Stimulated activated CD4-positive, alpha-beta T cell treated with anti-CD3 and anti-CD28 coated beads, Interleukin-4, amount 100 ng/mL, for 4 hours (primary cell): ENCODE data around the gene GRK3.
"Not testable (repeated sequence)": the region's sequence is repeated elsewhere in the genome, so short reads cannot be mapped to it uniquely, and the experiment has no call there.

Experiments
- DNase-seq, 2 experiments: peaks; one replicate each; pipeline ENCODE4 v3.0.0-alpha.2; 2020

Gene GRK3

DNA sequence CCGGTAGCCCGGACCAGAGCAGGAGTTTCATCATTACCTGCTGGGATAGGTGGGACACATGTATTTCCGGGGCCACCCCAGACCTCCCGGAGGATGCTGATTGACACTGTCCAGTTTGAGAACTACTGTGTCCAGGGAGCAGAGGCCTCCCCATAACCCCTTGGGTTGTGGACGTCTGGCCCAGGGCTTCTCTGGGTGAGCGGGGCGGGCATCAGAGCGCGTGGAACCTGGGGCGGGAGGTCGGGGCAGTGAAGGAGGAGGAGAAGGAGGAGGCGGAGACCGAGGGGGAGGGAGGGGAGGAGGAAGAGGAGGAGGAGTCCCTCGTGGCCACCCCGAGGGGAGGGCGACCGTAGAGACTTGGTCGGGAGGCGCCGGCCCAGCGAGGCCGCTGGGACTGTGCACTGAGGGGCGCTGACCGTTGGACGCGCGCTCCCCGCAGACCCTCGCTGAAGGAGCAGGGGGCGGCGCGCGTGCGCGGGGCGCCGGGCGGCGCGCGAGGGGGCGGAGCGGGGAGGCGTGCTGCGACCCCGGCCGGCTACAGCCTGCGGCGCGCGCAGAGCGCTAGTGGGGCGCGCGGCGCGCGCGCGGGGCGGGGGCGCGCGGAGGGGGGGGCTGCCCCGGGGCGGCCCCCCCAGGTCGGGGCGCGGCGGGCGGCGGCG lies at the start of gene GRK3:
TSS of gene GRK3 (plus strand) at position 356 of the 659 bp plus-strand sequence. CDS start 366 bp downstream, outside the sequence.
- DNase-seq: peak; percentile 63 to 72

DNA sequence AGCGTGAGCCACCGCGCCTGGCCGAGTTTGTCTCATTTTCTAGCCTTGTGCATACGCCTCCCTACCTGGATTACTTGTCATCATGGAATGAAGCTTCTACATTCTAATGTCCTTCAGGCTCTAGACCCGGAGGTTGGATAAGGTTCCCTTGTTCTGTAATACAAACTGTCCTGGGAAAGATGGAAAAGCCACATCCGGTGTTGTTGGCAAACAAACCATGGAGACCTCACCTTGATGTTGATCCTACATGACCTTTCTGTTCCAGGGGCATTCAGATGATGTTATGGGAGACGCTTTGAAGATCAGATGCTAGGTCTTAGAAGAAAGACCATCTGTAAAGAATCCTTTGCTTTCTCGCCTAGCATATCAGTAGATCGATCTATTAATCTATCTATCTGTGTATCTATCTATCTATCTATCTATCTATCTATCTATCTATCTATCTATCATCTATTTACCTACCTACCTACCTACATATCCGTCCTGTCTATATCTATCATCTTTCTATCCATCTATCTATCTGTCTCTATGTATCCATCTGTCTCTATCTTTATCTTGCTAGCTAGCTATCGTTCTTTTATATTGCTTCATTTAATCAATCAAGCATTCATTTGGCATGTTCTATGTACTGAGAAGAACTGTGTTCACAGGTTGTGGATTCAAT lies 46.3 kb upstream of the GRK3 start:
- DNase-seq: no peak

DNA sequence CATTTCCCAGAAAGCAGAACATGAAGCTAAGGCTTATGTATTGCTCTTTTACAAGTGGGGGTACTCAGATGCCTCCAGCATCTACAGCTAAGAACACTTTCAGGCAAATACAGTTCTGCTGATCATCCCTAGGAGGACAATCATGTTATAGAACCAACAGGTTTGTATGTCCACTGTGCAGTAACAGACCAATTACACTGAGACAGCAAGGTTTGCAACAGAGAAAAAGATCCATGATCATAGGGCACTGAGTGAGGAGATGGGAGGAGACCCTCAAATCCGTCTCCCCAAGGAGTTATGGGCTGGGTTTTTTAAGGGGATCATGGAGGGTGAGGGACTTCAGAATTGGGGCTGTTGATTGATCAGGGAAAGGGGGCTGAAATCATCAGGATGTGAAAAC lies 39.1 kb upstream of the GRK3 start:
- DNase-seq: no peak

DNA sequence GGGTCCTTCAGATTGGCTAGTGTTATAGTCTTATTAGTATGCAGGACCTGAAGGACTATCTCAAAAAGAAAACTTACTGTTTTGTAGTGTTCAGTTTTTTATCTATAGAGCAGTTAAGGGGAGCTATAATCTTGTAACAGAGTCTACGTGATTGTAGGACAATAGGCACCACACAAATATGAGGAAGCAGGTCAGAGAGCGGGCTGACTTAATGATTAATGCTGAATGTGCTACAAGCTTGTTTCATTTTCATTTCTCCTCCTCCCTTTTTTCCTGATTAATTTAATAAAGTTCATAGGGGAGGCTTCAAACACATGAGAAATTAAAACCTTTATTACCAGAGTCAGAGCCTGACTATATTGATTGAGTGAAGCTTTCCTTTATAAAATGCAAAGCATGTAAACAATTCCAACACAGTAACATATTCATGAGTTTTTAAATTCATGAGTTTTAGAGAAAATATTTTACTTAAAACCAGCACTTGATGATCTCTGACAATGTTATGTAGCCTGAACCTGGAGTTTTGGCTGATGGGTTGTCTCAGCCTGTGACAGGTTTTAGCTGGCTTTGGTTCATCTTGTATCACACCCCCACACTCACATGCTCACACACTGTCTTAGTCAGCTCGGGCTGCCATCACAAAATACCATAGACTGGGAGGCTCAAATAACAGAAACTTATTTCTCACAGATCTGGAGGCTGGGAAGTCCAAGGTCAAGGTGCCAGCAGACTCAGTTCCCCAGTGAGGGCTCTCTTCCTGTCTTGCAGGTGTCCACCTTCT lies 38.5 kb upstream of the GRK3 start:
- not testable (repeated sequence) for DNase-seq

DNA sequence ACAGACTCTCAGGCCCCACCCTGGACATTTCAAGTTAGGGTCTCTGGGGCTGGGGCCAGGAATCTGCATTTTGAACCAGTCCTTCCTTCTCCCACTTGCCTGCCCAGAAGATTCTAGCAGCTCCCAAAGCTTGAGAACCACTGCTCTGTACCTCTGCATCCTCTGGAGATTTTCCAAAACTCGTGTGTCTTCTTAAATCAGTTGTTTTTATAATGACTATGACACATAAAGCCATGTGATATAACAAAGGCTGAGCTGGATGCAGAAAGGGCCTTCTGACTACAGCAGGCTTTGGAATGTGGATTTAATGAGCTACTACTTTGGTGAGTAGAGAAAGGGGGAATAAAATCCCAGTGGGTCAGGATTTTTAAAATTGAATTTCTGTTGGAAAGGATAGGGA lies 37.5 kb upstream of the GRK3 start:
- DNase-seq: not testable (repeated sequence)

DNA sequence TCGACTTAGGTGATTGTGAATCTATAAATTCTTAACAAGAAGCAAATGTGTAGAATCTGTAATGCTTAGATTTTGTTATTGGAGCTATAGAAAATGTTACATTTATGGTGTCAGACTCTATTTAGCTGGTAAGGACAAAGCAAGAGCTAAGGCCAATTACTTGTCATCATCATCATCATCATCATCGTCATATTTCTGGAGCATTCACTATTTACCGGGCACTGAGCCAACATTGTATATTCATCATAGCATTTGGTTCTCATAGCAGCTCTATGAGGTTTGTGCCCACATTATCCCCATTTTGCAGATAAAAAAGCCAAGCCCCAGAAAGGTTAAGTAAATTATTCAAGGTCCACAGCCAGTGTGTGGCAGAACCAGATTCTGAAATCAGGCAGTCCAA lies 36.4 kb upstream of the GRK3 start:
- DNase-seq: not testable (repeated sequence)

DNA sequence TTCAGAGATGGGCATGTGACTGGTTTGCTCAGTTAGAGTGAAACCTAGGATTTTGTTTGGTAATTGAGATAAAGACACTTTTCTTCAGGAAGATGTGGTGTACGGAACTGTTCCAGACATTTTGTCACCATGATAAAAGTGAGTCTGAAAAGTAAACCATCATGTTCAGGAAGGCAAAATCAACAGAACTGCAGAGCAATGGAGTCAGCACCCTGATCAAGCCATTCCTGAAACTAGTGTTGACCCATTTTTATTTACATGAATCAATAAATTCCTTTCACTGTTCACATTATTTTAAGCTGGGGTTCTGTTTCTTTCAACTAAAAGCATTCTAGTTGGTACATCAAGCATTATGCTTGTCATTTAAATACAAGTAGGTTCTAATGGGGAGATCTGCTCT lies 35.4 kb upstream of the GRK3 start:
- not testable (repeated sequence) for DNase-seq

DNA sequence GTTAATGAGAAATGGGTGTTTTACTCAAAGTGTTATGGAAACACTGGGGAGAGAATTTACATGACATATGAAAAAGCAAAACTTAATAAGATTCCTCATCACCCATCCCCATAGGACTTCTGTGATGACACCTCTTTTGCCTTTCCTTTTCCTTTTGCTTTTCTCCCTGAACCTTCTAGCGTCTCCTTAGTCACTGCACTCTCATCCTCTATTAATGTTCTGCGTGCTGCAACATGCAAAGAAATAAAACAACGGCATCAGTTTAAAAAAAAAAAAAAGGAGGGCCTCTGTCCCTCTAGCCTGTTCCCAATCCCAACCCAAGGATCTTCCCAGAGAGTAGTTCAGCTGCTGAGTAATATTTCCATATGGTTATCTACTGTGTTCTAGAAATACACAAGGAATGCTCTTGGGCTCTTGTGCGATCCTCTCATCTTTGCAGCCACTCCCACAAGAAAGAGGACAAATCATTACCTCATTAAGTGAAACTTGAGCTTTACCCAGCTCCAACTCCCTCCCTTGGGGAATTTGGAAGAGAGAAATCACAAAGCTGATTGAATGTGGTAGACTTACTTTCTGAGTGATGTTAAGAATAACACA lies 34.8 kb upstream of the GRK3 start:
- not testable (repeated sequence) for DNase-seq

DNA sequence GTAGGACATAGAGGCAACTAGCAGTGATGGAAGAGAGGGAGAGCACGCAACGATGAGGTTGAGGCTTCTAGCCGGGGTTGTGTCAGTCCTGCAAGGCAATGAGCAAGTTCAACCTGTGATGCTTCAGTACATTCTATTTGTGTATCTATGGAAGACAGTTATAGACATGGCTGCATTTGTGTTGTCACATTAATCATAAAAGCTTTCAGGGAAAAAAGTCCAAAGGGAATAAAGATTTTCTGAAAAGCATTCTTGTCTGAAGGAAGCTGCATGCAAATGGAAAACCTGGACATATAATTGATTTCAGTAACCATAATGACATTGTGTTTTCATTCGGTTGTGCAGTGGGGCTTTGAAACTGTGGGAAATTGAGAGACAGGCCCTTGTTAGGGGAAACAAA lies 32.8 kb upstream of the GRK3 start:
- DNase-seq: not testable (repeated sequence)

DNA sequence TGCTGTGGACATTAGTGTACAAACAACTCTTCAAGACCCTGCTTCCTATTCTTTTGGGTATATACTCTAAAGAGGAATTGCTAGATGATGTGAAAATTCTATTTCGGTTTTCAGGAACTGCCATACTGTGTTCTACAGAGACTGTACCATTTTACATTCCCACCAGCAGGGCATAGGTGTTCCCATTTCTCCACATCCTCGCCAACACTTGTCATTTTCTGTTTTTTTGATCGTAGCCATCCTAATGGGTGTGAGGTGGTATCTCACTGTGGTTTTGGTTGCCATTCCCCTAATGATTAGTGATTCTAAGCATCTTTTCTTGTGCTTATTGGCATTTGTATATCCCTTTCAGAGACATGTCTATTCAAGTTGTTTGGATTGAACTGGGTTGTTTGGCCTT lies 29.8 kb upstream of the GRK3 start:
- DNase-seq: no peak

DNA sequence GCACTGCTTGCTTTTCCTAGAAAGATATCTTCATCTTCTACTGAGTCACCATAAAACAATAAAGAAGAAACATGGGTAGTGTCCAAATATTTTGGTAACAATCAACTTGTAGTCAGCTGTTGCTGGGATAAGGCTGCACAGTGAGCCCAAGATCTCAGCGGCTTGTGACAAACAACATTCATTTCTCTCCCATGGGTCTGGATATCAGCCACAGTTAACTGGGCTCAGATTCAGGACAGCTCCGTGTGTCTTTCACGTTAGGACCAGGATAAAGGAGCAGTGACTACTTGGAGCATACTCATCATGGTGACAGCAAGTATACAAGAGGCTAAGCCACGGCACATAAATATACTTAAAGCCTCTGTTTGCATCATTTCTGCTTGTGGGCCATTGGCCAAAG lies 27.9 kb upstream of the GRK3 start:
- no peak for DNase-seq

DNA sequence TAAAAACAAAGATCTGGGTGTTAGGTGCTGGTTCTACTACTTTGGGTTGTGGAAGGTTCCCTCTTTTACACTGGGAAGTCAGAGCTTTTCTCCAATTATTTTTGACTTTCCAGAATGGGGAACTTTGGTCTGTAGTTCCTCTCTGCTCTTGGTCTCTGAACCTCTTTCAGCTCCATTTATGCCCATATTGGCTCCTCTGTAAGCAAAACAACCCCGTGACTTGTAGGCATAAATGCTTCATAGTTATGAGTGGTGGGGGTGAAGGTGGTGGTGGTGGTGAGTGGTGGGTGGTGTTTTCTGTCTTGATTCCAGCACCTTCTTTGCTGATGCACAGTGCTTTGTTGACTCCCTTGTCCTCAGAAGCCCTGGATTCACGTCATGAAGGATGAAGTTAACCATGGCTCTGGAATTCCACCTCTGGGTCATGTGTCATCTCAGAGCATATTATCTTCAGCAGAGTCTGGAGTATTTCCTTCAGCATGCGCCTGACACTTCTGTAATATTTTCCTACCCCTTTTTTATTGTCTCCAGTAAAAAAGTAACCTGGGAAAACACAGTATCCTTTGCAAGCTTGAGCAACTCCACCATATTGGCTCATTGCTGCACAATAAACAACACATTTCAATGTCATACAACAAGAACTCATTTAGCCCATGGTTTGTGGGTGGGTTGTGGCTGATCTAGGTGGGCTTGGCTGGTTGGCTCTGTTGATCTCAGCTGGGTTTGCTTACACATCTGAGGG lies 24.1 kb upstream of the GRK3 start:
- no peak for DNase-seq

DNA sequence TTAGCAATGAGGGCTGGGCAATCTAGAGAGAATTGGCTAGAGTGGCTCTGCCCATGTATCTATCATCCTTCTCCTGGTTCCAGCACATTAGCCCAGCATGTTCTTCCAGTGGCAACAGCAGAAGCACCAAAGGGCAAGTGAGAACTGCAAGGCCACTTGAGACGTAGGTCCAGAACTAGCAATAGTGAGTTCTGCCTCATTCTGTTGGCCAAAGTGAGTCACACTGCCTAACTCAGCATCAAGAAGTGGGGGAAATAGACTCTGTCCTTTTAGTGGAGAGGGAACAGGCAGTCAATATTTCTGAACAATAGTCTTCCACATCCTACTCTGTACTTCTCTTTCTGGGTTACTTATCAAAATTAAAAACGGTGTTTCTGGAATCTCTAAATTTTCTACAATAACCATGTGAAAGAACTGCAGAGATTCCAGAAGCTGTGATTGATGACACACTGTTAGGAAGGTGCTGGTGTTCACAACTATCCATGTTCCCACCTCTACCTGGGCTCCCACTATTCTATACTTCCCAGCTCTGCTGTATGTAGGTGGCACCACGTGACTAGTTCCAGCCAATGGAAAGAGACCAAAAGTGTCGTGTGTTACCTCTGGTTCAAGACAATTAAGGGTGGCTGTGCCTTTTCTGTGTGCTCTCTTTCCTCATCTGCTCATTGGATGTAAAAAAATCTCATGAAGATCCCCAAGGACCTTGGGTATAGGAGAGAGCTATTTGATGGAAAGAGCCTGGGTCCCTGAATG lies 23.4 kb upstream of the GRK3 start:
- no peak for DNase-seq

DNA sequence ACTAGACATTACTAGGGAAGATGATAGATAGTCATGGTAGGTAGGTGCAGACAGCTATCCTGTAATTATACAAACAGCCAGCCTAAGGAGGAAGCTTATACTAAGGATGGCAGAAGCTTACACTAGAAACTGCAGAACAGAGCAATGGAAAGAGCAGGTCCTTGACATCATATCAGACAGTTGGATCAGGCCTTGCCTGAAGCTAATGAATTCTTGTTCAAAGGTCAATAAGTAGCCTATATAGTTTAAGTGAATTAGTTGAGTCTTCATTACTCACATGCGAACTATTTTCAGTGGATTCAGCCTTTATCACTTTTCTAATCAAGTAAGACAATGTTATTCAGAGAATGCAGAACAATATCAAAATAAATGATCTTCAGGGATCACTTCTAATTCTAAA lies 22.3 kb upstream of the GRK3 start:
- no peak for DNase-seq

DNA sequence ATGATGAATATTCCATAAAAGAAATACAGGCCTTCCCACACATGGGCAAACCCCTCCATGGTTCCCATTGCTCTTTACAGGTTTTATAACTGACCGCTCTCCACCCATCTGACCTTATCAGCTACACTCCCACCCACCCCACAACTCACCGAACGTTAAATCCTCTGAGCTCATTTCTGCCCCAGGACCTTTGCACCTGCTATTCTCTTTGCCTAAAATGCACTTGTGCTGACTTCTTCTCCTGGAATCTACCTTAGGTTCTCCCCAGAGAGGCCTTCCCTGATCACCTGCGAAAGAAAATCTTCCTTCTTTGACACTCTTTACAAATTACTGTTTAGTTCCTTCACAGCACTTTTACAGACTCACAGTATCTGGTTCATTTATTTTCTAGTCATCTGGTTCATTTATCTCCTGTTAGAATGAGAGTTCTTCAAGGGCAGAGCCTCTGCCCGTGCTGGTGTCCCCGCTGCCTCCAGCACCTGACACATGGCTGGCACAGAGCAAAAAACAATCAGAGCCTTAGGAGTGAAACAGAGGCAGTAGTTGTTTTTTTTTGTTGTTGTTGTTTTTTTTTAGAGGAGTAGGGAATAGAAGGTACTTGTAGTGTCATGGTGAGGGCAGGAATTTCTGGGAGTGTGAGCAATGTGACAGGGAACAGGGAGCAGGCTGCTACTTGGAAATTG lies 21.6 kb upstream of the GRK3 start:
- DNase-seq: no peak

DNA sequence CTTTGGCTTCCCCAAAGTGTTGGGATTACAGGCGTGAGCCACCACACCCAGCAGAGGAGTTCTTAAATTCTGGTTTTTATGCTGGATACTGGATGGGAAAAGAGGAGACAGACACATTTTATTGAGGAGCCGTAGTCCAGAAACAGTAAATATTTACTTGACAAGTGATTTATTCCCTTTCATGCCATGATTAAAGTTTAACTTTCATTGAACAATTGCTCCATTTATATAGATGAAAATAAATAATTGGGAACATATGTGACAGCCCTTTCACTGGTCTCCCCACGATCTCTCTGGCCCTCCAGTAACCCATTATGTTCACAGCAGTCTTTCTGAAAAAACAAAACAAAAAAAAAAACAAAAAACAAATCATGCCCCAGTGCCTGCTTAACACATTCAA lies 19.3 kb upstream of the GRK3 start:
- no peak for DNase-seq

DNA sequence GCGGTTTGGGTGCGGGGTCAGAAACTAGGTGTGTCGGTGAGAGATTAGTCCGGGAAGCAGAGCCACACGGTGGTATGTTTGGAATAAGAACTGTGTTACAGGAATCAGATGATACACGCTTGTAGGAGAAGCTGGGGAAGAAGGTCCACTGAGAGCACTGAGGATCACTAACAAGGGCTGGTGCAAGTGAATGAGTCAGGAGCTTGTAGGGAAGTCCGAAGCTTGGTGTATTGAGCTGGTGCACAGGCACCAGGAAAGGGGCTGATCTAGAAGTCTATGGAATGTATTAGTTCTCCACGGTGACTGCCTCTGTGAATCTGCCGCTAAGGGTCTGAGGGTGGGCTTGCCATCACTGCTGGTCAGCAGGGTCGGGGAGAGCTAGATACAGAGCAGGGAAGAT lies 18.8 kb upstream of the GRK3 start:
- no peak for DNase-seq

DNA sequence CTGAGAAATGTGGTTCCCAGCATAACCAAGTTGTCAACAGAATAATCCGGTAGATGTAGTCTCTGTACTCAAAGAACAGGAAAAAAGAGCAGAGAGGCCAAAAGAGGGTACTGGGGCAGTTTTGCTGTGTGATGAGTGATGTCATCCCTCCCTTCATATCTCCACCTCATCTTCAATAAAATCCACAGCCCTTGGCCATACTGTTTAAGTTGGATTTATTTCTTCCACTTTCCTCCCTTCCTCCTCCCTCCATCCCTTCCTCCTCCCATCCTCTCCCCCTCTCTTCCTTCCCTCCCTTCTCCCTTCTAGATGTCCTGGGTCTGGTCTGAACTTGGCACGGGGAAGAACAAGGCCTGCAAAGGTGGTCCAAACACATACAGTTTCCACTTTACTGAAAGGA lies 18.2 kb upstream of the GRK3 start:
- no peak for DNase-seq

DNA sequence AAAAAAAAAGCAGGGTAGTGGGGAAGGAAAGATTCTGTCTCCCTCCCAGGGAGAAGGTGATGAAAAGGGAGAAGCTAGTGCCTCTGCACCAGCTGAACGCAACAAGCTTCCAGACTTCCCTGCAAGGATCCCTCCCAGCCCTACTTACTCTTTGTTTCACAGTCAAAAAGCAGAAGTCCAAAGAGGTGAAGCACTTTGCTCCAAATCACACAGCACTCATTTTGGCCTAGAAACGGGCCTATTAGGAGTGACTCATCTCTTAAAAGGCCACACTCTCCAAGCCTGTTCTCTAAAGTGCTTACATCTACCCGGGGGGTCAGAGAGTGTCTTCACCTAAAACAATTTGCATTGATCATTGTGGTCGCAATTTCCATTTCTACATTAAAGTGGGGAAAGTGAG lies 17.7 kb upstream of the GRK3 start:
- DNase-seq: no peak

DNA sequence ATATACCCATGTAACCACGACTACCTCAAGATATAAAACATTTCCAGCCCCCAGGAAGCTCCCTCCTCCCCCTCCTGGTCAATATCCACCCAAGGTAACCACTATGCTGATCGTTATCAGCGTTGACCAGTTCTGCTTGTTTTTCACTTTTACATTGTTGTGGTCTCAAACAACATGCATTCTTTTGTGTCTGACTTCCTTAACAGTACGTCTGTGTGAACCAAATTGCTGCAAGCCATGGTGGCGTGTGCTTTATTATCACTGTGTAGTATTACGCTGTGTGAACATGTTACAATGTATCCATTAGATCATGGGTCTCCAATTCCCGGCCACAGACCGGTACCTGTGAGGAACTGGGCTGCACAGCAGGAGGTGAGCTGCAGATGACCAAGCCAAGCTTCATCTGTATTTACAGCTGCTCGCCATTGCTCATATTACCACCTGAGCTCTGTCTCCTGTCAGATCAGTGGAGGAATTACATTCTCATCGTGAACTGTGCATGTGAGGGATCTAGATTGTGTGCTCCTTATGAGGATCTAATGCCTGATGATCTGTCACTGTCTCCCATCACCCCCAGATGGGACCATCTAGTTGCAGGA lies 15.5 kb upstream of the GRK3 start:
- no peak for DNase-seq

DNA sequence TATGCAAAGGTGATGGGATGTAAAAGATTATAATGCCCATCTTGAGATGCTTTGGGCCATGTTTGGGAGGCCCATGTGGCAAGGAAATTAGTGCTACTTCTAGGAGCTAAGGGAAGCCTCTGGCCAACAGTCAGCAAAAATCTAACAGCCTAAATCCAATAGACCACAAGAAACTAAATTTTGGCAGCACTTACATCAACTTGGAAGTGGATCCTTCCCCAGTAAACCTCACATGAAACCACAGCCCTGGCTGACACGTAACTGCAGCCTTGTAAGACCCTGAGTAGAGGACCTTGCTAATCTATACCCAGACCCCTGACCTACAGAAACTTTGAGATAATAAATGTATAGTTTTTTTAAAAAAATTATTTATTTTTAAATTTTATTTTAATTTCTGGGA lies 13.1 kb upstream of the GRK3 start:
- DNase-seq: no peak
